GM21528 (cell line): ENCODE results near the gene DHRS2.
A peak's percentile ranks its signal among the peaks of the same experiment; 100 is the strongest.
"Not testable (repeated sequence)": the region's sequence is repeated elsewhere in the genome, so short reads cannot be mapped to it uniquely, and the experiment has no call there.

Experiments used
- ATAC-seq: cut with Tn5 transposase; IDR thresholded peaks from one replicate; pipeline ENCODE4 v1.9.1; 2021; ENCODE audit warnings: mild to moderate bottlenecking, moderate library complexity; ENCODE audit not compliant: unreplicated experiment, low FRiP score

The DHRS2 gene, protein sequence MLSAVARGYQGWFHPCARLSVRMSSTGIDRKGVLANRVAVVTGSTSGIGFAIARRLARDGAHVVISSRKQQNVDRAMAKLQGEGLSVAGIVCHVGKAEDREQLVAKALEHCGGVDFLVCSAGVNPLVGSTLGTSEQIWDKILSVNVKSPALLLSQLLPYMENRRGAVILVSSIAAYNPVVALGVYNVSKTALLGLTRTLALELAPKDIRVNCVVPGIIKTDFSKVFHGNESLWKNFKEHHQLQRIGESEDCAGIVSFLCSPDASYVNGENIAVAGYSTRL

DNA sequence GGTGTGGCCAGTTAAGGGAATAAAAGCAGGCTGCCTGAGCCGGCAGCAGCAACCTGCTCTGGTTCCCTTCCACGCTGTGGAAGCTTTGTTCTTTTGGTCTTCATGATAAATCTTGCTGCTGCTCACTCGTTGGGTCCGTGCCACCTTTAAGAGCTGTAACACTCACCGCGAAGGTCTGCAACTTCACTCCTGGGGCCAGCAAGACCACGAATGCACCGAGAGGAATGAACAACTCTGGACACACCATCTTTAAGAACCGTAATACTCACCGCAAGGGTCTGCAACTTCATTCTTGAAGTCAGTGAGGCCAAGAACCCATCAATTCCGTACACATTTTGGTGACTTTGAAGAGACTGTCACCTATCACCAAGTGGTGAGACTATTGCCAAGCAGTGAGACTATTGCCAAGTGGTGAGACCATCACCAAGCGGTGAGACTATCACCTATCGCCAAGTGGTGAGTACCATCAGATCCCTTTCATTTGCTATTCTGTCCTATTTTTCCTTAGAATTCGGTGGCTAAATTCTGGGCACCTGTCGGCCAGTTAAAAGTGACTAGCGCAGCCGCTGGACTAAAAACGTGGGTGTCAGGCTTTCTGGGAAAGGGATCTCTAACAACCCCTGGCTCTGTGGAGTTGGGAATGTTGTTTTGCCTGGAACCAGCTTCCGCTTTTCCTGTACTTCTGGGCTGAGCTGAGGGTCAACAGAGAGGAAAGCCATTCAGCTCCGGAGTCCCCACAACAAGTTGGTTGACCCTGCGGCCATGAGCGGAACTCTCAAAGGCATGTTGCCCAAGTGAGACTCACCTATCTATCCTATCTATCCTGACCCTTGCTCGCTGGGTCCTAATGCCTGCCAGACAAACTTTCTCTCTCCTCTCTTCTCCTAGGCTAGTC is at the start of gene DHRS2:
TSS of gene DHRS2 (plus strand) at position 48 of the 895 bp plus-strand sequence. CDS start 2,501 bp downstream, outside the sequence.
- no peak for ATAC-seq

DNA sequence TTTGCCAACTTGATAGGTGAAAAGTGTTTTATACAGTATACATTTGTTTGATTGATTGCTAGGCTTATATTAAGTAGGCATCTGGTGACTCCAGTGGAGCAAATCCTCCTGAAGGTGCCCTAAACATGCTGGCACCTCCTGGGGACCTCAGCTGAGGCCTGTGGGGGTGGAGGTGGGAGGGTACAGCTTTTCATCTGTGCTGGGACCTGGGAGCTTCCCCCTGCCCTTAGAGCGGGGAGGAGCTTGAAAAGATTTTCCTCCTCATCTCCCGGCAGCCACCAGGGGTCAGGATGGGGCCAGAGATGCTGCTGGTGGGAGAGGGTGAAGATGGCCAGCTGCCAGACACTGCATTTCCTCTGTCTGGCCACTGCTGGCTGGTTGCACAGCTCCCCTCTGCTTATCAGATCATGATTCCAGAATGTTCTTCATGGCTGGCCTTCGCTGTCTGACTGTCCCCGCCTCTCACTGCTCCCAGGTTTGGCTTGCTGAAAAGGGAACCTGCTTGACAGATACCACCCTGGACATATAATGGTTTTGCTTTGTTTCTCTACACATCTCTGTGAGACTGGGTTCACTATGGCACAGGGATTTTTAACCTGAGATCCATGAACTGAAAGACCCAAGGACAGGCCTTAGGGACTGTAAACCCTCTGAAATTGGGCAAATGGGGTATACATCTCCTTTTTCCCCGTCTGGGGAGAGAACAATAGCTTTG is 47.1 kb upstream of the DHRS2 start:
- peak; percentile 91 for ATAC-seq

DNA sequence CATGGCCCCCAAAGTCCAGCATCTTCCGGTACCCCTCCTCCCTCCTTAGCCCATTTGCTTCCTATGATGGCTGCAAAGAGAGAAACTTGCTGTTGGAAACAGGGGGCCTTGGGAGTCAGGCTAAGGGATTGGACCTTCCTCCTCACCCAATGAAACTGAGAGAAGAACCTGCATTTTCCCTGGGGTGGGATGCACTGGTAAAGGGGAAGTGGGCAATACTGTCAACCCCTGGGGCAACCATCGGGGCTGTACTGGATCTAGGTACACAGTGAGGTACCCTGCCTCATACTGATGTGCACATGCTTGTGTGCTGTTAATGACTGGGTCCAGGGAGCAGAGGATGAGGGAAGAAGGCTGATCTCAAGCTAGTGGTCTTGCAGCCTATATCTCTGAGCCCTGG is 46.6 kb upstream of the DHRS2 start:
- ATAC-seq: no peak

DNA sequence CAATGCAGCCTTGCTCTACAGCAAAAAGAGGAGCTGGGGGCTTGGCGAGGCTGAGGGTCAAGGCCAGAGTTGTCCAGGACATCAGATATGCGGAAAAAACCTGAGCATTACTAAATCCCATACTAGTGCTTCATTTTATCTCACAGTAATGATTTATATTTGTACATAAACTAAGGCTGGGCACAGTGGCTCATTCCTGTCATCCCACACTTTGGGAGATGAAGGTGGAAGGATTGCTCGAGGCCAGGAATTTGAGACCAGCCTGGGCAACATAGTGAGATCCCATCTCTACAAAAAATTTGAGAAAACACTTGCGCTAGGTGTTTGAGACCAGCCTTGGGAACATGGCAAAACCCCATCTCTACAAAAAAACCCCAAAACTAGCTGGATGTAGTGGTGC is 46.0 kb upstream of the DHRS2 start:
- ATAC-seq: no peak

DNA sequence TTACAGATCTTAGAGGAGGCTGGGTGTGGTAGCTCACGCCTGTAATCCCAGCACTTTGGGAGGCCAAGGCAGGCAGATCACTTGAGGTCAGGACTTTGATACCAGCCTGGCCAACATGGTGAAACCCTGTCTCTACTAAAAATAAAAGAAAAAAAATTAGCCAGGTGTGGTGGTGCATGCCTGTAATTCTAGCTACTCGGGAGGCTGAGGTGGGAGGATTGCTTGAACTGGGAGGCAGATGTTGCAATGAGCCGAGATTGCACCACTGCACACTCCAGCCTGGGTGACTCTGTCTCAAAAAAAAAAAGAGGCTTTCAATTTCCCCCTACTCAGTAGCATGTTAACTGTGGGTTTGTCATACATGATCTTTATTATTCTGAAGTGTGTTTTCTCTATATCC is 42.0 kb upstream of the DHRS2 start:
- not testable (repeated sequence) for ATAC-seq

DNA sequence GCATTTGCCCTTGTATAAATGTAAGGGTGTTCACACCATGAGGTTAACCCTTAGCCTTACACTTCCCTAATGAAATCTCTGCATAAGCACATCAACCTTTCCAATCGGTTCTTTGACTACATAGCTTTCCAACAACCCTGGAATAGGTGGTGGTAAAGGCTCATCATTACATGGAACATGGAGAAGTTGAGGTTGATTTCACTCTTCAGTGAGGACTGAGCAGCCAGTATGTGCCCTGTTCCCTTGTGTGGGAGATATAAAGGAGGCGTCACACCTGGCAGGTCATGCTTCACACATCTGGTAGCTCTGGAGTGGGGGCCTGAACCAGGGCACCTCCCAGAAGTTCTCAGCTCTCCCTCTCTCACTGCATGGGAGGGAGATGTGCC is 35.8 kb upstream of the DHRS2 start:
- ATAC-seq: no peak

DNA sequence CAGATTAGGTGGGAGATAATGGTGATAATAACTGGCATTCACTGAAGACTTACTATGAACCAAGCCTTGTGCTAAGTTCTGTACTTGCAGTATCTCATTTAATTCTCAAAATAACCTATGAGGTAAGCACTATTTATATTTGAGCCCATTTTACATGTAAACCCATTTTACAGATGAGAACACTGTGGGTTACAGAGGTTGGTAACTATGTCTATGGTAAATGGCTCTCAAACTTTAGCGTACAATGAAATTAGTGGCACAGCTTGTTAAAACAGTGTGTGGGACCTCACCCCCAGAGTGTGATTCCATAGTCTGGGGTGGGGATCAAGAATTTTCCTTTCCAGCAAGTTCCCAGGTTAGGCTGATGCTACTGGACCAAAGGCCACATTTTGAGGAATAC is 35.4 kb upstream of the DHRS2 start:
- no peak for ATAC-seq

DNA sequence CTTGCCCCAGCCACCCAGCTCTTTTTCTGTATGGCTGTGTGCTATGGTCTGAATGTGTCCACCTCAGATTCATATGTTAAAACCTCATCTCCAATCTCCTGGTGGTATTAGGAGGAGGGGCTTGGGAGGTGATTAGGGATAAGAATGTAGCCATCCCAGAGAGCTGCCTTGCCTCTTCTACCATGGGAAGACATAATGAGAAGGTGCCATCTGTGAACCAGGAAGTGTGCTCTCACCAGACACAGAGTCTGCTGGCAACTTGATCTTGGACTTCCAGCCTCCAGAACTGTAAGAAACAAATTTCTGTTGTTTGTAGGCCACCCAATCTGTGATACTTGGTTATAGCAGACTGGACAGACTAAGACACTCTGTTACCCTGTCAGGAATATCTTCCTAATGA is 34.7 kb upstream of the DHRS2 start:
- no peak for ATAC-seq

DNA sequence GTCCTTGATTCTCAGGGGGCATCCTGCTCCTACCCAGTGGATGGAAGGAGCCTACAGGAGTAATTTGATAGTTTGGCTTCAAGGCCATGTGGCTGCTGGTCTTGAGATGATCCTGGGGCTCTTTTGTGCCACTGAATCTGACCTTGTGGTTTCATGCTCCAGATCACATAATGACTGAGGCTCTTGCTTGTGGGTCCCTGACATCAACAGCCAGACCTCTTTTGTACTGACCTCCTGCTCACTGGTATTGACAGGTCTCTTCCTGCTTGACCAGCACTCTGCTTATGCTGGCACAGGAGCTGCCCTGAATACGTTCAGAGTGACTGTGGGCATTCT is 34.4 kb upstream of the DHRS2 start:
- ATAC-seq: no peak

DNA sequence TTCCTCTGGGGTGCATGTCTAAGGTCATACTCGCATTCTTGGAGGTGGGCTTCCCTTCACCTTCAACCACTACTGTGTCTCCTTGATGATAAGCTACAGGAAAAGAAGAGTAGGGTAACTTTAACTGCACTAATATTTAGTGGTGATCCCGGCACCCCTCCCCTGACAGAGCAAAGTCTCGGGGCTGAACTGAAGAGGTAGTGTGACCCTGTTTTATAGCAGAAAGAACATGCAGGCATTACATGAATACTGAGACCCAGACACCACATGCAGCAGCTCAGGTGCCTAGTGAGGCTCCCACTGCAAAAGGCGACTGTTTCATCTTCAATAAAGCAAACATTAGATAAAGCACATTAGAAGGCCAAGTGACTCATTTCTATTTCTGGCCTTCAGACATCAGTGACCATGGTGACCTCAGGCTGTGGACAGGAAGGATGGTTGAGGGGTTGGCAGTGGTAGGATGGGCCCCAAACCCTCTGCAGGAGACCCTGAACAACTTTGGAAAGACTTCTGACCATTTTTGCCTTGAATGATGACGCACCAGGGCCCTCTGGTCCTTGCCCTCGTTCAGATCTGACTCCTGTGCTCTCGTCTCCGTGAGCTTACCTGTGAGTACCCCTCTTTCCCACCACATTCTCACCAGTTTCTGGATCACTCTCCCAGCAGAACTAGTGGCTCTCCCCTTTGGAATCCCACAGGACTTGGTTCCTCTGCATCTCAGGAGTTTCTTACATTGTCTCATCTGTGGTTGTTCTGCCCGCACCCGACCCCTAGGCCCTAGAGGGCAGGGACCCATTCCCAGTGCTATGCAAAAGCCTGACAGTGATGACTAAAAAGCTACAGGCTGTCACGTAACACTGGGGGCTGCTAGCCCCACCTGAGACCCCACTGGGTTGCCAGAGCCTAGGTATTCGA is 33.7 kb upstream of the DHRS2 start:
- ATAC-seq: no peak

DNA sequence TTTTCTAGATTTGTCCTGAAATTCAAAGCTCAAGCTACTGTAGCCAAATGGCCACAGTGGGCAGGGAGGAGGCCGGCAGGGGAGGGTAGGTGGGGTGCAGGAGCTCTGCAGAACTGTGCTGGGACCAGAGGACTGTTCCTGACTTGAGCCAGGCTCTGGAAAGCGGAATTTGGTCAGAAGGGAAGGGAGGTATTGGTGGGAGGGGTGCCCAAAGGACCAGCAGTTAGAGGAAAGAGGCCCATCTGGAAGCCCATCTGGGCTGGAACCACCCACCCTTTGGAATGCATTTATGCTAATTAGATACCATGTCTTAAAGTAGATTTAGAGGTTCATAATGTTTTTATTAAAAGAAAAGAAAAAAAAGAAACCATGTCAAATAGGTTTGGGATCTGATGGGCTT is 33.1 kb upstream of the DHRS2 start:
- ATAC-seq: no peak

DNA sequence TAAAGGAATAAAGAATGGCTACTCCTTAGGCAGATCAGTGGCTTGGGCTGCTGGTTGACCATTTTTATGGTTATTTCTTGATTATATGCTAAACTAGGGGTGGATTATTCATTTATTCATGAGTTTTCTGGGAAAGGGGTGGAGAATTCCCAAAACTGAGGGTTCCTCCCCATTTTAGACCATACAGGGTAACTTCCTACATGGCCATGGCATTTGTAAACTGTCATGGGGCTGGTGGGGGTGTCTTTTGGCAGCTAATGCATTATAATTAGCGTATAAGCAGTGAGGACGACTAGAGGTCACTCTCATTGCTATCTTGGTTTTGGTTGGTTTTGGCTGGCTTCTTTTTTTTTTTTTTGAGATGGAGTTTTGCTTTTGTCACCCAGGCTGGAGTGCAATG is 32.0 kb upstream of the DHRS2 start:
- ATAC-seq: no peak

DNA sequence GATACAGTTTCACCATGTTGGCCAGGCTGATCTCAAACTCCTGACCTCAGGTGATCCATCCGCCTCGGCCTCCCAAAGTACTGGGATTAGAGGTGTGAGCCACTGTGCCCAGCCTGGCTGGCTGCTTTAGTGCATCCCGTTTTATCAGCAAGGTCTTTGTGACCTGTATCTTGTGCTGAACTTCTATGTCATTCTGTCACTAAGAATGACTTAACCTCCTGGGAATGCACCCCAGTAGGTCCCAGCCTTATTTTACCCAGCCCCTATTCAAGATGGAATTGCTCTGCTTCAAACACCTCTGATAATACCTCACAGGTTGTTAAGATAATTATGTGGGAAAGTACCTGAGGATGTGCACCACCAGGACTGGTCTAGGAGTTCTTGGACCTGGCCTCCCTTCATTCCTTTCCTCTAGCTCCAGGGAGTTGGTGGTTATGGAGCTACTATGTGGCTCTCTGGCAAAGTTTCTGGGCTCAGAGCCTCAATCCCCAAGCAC is 31.4 kb upstream of the DHRS2 start:
- ATAC-seq: no peak

DNA sequence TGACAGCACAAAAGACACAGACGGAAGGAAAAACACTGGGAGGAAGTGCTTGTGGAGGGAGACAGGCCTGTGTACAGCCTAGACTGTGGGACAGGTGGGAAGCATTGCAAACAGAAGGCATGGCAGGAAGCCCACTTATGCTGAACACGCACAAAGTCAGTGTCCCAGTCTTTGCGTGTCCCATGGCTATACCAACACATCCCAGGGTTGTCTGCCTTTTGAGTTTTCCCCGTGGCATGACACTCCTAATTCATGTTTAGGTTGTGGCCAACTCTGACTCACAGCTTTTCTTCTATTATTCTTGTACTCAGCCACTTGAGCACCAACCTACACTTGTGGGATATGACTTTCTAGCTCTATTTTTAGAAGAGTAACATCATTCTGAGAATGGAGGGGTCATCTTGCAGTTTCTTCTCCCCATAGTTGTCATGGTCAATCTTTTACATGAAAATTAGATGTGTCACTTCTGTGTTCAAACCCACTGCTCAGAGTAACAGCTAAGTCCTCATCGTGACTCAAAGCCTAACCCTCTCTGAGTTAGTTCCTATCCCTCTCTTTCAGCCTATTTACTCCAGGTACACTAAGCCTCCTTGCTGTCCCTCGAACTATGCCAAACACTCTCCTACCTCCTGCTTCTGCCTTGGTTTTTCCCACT is 30.1 kb upstream of the DHRS2 start:
- peak; percentile 77 for ATAC-seq

DNA sequence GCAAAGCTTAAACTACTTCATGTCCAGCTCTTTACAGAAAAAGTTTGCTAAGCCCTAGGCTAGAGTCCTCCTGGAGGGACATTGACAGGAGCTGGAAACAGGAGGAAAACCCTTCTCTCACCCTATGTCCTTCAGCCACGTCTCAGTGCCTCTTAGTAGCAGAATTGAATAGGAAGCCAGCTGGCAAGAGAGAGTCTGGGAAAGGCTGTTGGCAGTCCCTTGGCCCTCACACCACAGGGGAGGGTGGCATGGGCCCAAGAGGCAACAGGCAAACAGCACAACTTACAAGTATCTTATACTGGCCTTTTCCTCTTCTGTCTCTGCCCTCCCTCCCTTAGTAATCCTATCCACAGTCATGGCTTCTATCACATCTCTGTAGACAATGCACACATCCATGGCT is 27.7 kb upstream of the DHRS2 start:
- ATAC-seq: no peak

DNA sequence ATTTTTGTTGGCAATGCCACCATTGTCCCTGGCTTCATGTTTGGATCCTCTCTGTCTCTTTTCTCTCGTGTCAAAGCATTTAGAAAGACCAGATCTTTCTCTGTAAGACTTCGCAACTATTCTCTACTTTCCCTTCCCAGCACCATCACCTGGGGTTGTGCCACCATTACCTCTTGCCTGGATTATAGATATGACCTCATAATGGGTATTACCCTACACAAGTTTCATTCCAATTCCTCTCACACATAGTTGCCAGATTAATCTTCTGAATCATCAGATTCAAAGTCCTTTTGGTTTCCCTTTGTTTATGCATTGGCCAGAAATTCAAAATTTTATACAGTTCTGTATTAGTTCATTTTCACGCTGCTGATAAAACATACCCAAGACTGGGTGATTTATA is 27.2 kb upstream of the DHRS2 start:
- ATAC-seq: no peak

DNA sequence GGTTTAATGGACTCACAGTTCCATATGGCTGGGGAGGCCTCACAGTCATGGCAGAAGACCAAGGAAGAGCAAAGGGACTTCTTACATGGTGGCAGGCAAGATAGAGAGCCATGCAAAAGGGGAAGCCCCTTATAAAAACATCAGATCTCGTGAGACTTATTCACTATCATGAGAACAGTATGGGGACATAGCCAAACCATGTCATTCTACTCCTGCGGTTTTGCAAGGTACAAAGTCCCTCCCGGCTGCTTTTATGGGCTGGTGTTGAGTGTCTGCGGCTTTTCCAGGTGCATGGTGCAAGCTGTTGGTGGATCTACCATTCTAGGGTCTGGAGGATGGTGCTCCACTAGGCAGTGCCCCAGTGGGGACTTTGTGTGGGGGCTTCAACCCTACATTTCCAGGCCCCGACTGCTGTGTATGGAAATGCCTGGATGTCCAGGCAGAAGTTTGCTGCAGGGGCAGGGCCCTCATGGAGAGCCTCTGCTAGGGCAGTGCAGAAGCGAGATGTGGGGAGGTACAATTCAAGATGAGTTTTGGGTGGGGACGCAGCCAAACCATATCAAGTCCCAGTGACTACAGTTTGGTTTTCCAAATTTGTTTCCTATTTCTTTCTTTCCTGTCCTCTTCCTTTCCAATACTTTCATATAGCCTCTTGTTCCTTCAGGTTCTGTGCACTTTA is 26.6 kb upstream of the DHRS2 start:
- ATAC-seq: not testable (repeated sequence)

DNA sequence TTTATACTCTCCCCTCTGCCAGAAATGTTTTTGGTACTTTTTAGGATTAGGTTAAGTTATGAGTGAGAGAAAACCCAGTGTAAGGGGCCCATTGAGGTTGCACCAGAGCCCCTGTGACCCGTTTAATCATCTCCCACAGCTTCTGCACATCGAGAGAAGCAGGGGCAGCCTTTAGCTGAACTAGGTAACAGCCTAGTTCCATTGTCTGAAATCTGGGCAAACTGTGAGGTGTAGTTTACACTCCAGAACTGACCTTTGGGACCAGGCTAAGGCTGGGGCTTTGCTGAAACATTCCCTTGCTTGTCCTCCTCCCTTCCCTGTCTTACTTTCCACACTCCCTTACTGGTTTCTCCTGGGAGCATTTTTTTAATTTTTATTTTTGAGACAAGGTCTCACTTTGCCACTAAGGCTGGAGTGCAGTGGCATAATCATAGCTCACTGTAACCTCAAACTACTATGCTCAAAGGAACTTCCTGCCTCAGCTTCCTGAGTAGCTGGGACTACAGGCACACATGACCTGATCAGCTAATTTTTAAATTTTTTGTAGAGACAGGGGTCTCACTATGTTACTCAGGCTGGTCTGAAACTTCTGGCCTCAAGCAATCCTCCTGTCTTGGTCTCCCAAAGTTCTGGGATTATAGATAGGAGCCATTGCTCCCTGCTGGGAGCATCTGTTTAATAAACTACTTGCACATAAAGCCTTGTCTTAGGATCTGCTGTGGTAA is 25.9 kb upstream of the DHRS2 start:
- ATAC-seq: no peak
